HFFc6 (cell line): ENCODE data around the gene EMP3. TPM values are rescaled to one million over a fixed set of nuclear protein-coding genes. Genes with fewer than 3 reads are reported as not detected.

Experiments used
- DNase-seq: peaks from one replicate; pipeline ENCODE4 v3.0.0-alpha.2; 2018
- H3K27ac Mint-ChIP-seq: 2 replicates; pipeline ENCODE4 v1.8.0; 2020; ENCODE audit warnings: mild to moderate bottlenecking, mixed read lengths
- H3K27me3 Mint-ChIP-seq: 2 replicates; pipeline ENCODE4 v1.8.0; 2021; ENCODE audit warnings: mild to moderate bottlenecking, moderate library complexity, mixed read lengths; ENCODE audit not compliant: insufficient read depth
- H3K36me3 Mint-ChIP-seq: 2 replicates; pipeline ENCODE4 v1.8.0; 2021; ENCODE audit warnings: low read depth, mixed read lengths
- H3K4me1 Mint-ChIP-seq: 2 replicates; pipeline ENCODE4 v1.8.0; 2020; ENCODE audit warnings: low read depth, mixed read lengths
- H3K4me3 Mint-ChIP-seq: 2 replicates; pipeline ENCODE4 v1.8.0; 2020; ENCODE audit warnings: mild to moderate bottlenecking, moderate library complexity, mixed read lengths
- H3K9me3 Mint-ChIP-seq: 2 replicates; pipeline ENCODE4 v1.8.0; 2020; ENCODE audit warnings: mild to moderate bottlenecking, mixed read lengths
- total RNA-seq, 6 experiments: library from RNA; stranded (reverse); fragmentation: NEBNext Ultra II Directional; extraction: Animal tissue kit (Norgen Biotek cat#: 25700); gene quantifications; 2 replicates in 1 of 6; 3 replicates in 5 of 6; pipeline ENCODE4 v1.2.3, GENCODE V29; 2021
- TF ChIP-seq, protein P1 (sequence below): fragments of 200-600 bp; sonication (generic); IDR thresholded peaks from 2 replicates; pipeline ENCODE4 v1.5.0; 2021; ENCODE audit warnings: antibody characterized with exemption, mild to moderate bottlenecking

The EMP3 gene
- total RNA-seq, 6 experiments from 2014 or later = 471 to 574 (median 525) TPM

DNA sequence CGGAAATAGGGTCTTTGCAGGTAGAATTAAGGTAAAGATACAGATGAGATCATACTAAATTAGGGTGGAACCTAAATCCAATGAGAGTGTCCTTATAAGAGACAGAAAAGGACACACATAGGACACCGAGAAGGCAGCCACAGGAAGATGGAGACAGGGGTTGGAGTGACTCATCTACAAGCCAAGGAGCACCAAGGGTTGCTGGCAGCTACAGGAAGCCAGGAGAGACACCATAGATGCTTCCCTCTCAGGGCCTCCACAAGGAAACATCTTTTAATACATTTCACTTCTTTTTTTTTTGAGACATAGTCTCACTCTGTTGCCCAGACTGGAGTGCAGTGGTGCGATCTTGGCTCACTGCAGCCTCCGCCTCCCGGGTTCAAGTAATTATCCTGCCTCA is 28.3 kb downstream of the EMP3 start:
- no peaks in the 10 kb centered on the region for H3K27me3 Mint-ChIP-seq
- no peak overlapping the region for H3K27ac Mint-ChIP-seq
- no peak for DNase-seq
- no peak overlapping the region for H3K4me3 Mint-ChIP-seq
- 0 out of 2 replicates have a peak, but pooled peaks cover 4% of the 10 kb centered on the region for H3K36me3 Mint-ChIP-seq
- TF ChIP-seq, protein P1, sequence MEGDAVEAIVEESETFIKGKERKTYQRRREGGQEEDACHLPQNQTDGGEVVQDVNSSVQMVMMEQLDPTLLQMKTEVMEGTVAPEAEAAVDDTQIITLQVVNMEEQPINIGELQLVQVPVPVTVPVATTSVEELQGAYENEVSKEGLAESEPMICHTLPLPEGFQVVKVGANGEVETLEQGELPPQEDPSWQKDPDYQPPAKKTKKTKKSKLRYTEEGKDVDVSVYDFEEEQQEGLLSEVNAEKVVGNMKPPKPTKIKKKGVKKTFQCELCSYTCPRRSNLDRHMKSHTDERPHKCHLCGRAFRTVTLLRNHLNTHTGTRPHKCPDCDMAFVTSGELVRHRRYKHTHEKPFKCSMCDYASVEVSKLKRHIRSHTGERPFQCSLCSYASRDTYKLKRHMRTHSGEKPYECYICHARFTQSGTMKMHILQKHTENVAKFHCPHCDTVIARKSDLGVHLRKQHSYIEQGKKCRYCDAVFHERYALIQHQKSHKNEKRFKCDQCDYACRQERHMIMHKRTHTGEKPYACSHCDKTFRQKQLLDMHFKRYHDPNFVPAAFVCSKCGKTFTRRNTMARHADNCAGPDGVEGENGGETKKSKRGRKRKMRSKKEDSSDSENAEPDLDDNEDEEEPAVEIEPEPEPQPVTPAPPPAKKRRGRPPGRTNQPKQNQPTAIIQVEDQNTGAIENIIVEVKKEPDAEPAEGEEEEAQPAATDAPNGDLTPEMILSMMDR = no peak
- peaks cover 12% of the 10 kb centered on the region for H3K4me1 Mint-ChIP-seq
- no peaks in the 10 kb centered on the region for H3K9me3 Mint-ChIP-seq

- Mint-ChIP-seq H3K27ac (no peak overlapping the region), H3K4me3 (no peak overlapping the region), H3K36me3 (0 out of 2 replicates have a peak, but pooled peaks cover 4% of the 10 kb centered on the region), H3K27me3 (no peaks in the 10 kb centered on the region), H3K9me3 (no peaks in the 10 kb centered on the region), H3K4me1 (peaks cover 12% of the 10 kb centered on the region)
- DNase-seq = no peak
- TF ChIP-seq, protein P1 = no peak
Measured at GRCh38 chr19:48354332-48354992, 29.1 kb downstream of the EMP3 start.

- no peaks in the 10 kb centered on the region for H3K9me3 Mint-ChIP-seq
- no peaks in the 10 kb centered on the region for H3K27me3 Mint-ChIP-seq
- TF ChIP-seq, protein P1 = no peak
- H3K4me1 Mint-ChIP-seq = peaks cover 12% of the 10 kb centered on the region
- H3K4me3 Mint-ChIP-seq = no peak overlapping the region
- 0 out of 2 replicates have a peak, but pooled peaks cover 4% of the 10 kb centered on the region for H3K36me3 Mint-ChIP-seq
- H3K27ac Mint-ChIP-seq = no peak overlapping the region
- DNase-seq = no peak
Measured at GRCh38 chr19:48355365-48355954, 30.1 kb downstream of the EMP3 start.

DNA sequence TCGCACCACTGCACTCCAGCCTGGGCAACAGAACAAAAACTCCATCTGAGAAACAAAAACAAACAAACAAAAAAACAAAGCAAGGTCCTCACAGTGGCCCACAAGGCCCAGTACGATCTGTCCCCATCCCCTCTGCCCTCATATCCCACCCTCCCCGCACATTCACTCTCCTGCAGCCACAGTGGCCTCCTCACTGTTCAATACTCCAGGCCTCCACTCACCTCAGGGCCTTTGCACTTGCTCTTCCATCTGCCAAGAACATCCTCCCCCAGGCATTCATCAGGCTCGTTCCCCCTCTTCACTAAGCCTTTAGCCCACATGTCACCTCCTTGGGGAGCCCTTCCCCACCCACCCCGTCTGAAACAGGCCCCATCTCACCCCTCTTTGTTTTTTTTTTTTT is 33.8 kb downstream of the EMP3 start:
- no peak overlapping the region for H3K4me3 Mint-ChIP-seq
- H3K27me3 Mint-ChIP-seq = no peaks in the 10 kb centered on the region
- peaks cover 6% of the 10 kb centered on the region; the same call in 1 of the 2 replicates for H3K4me1 Mint-ChIP-seq
- no peaks in the 10 kb centered on the region for H3K9me3 Mint-ChIP-seq
- H3K27ac Mint-ChIP-seq = no peak overlapping the region
- peaks cover 4% of the 10 kb centered on the region; the same call in 1 of the 2 replicates for H3K36me3 Mint-ChIP-seq
- TF ChIP-seq, protein P1 = no peak
- DNase-seq = no peak

DNA sequence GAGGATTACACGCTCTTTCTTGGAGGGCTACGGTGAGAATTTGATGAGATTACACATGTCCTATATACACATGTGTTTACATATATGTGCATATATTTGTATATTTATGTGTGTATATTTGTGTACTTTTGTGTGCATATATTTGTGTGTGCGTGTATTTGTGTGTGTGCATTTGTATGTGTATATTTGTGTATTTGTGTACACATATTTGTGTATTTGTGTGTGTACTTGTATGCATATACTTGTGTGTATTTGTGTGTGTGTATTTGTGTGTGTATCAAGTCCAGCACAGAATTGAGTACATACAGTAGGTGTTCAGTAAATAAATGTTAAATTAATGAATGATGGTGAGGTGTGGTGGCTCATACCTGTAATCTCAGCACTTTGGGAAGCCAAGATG is 36.6 kb downstream of the EMP3 start:
- peaks cover 5% of the 10 kb centered on the region; the same call in 1 of the 2 replicates for H3K4me1 Mint-ChIP-seq

More for the DNA sequence above, 36.6 kb downstream of the EMP3 start:
- no peaks in the 10 kb centered on the region; the same call in 1 of the 2 replicates for H3K27me3 Mint-ChIP-seq
- H3K4me3 Mint-ChIP-seq = no peak overlapping the region
- no peak for DNase-seq
- no peaks in the 10 kb centered on the region for H3K9me3 Mint-ChIP-seq
- peaks cover 4% of the 10 kb centered on the region; the same call in 1 of the 2 replicates for H3K36me3 Mint-ChIP-seq
- TF ChIP-seq, protein P1 = no peak
- H3K27ac Mint-ChIP-seq = no peak overlapping the region
